K562 (cell line): ENCODE data around the gene RIC8B. TPM values are rescaled to one million over a fixed set of nuclear protein-coding genes. Genes with fewer than 3 reads are reported as not detected.

Experiments used
- ATAC-seq: fragments of 200-7000 bp; cut with Tn5 transposase; 3 replicates; pipeline ENCODE4 v1.9.1; 2020; ENCODE audit warnings: moderate library complexity
- BruUV-seq: library from RNA; stranded (reverse); fragments of 400-500 nt; replicated peaks from 2 replicates; lab custom pipeline; 2021; lab: Mats Ljungman, UMichigan
- CTCF ChIA-PET: fragments of 300-600 bp; formaldehyde crosslinking; extraction: SDS; loops from one replicate; lab custom pipeline; 2021; ENCODE audit warnings: low intra/inter-chr PET ratio; lab: Yijun Ruan, JAX
- POLR2A ChIA-PET: fragments of 300-600, 350-650 bp; sonication (Branson Sonifier 250); formaldehyde crosslinking; extraction: SDS; loops from one replicate; lab custom pipeline; 2021; ENCODE audit warnings: antibody characterized with exemption, inconsistent platforms; lab: Yijun Ruan, JAX
- DNase-seq, 4 experiments: peaks; one replicate each; pipeline versions ENCODE4 v3.0.0 to v3.0.0-alpha.2; 2011 to 2018; ENCODE audit warnings: low spot score in 3 of 4, mixed read lengths in 3 of 4; ENCODE audit errors: extremely low read depth in 1 of 4
- FAIRE-seq: peaks from 2 replicates; lab custom pipeline; 2011; peaks lifted over from hg19 to GRCh38; lab: Jason Lieb, UNC
- H2AFZ ChIP-seq: 2 replicates; pipeline ENCODE4 v1.6.0; 2011; ENCODE audit warnings: low read depth, low read length, control low read depth, inconsistent platforms
- H3K27ac ChIP-seq: fragments of 200-600 bp; 3 replicates; pipeline ENCODE4 v1.8.0; 2011; ENCODE audit warnings: low read depth, mild to moderate bottlenecking, control low read depth, inconsistent platforms, low read length, moderate library complexity, mixed read lengths; ENCODE audit errors: extremely low read depth
- H3K27me3 ChIP-seq, 2 experiments: fragments of 300-600 bp in 1 of 2; 2 replicates in 1 of 2; 3 replicates in 1 of 2; pipeline versions ENCODE4 v1.6.0 to v1.8.0; 2011; ENCODE audit warnings: inconsistent platforms in 2 of 2, low read length in 2 of 2, mild to moderate bottlenecking in 1 of 2, mixed read lengths in 1 of 2, moderate library complexity in 1 of 2; ENCODE audit not compliant: control insufficient read depth in 2 of 2, insufficient read depth in 2 of 2
- H3K36me3 ChIP-seq: fragments of 300-600 bp; 3 replicates; pipeline ENCODE4 v1.8.0; 2011; ENCODE audit warnings: mild to moderate bottlenecking, low read length, inconsistent platforms; ENCODE audit not compliant: control insufficient read depth, insufficient read depth
- H3K4me1 ChIP-seq, 2 experiments: fragments of 200-600 bp in 1 of 2; replicated peaks in 1 of 2; 2 replicates in 1 of 2; 3 replicates in 1 of 2; pipeline versions ENCODE4 v1.5.1 to v1.8.0; 2011; ENCODE audit warnings: inconsistent platforms in 2 of 2, low read length in 2 of 2, mild to moderate bottlenecking in 1 of 2, mixed read lengths in 1 of 2, moderate library complexity in 1 of 2; ENCODE audit not compliant: control insufficient read depth in 2 of 2, insufficient read depth in 2 of 2
- H3K4me2 ChIP-seq: 2 replicates; pipeline ENCODE4 v1.6.1; 2011; ENCODE audit warnings: low read length, control low read depth, inconsistent platforms, mixed read lengths; ENCODE audit not compliant: insufficient read depth
- H3K4me3 ChIP-seq: fragments of 200-600 bp; sonication (generic), shearing (Covaris generic); 2 replicates; pipeline ENCODE4 v1.5.1; 2016; ENCODE audit warnings: control low read depth, inconsistent platforms
- H3K79me2 ChIP-seq: fragments of 200-600 bp; 3 replicates; pipeline ENCODE4 v1.8.0; 2011; ENCODE audit warnings: low read length, inconsistent platforms; ENCODE audit not compliant: control insufficient read depth, insufficient read depth
- H3K9ac ChIP-seq, 2 experiments: 2 replicates each; pipeline versions ENCODE4 v1.6.0 to v1.6.1; 2011; ENCODE audit warnings: low read depth in 2 of 2, low read length in 2 of 2, control low read depth in 1 of 2, inconsistent platforms in 1 of 2, mild to moderate bottlenecking in 1 of 2, mixed read lengths in 1 of 2; ENCODE audit not compliant: insufficient read depth in 1 of 2
- H3K9me1 ChIP-seq: one replicate; pipeline ENCODE4 v1.6.0; 2011; ENCODE audit warnings: inconsistent platforms, mild to moderate bottlenecking, low read length, moderate library complexity; ENCODE audit not compliant: control insufficient read depth, insufficient read depth
- H3K9me3 ChIP-seq: replicated peaks from 2 replicates; pipeline ENCODE4 v1.5.1; 2011; ENCODE audit warnings: low read depth, low read length, inconsistent platforms; ENCODE audit not compliant: control insufficient read depth, insufficient read depth
- H4K20me1 ChIP-seq: replicated peaks from 2 replicates; pipeline ENCODE4 v1.6.1; 2011; ENCODE audit warnings: low read length, inconsistent platforms, mixed read lengths; ENCODE audit not compliant: control insufficient read depth, insufficient read depth
- CTCF ChIP-seq, 3 experiments: IDR thresholded peaks in 2 of 3; conservative IDR thresholded peaks in 1 of 3; 2 replicates each; pipeline ENCODE4 v1.5.1; 2011 to 2012; ENCODE audit warnings: low read length in 3 of 3, mild to moderate bottlenecking in 3 of 3, control low read depth in 2 of 3, improper control_type of control experiment in 1 of 3, inconsistent platforms in 1 of 3, low read depth in 1 of 3, mixed read lengths in 1 of 3, moderate library complexity in 1 of 3; ENCODE audit not compliant: insufficient read depth in 2 of 3
- HLTF ChIP-seq: fragments of 450-650 bp; IDR thresholded peaks from 2 replicates; pipeline ENCODE4 v1.6.1; 2016
- KLF10 ChIP-seq: fragments of 250-450 bp; sonication (Bioruptor Pico); IDR thresholded peaks from 2 replicates; pipeline ENCODE4 v1.6.1; 2021; ENCODE audit warnings: matching md5 sums
- MYBL2 ChIP-seq, 2 experiments: fragments of 450-650 bp in 1 of 2; sonication (generic) in 1 of 2; formaldehyde crosslinking in 1 of 2; IDR thresholded peaks; 2 replicates each; pipeline versions ENCODE4 v1.6.1 to v1.8.1; 2017 to 2022; ENCODE audit warnings: borderline replicate concordance in 1 of 2, inconsistent platforms in 1 of 2, low read depth in 1 of 2, mild to moderate bottlenecking in 1 of 2, missing genetic modification reagents in 1 of 2, moderate library complexity in 1 of 2
- NCOA6 ChIP-seq: fragments of 450-650 bp; IDR thresholded peaks from 2 replicates; pipeline ENCODE4 v1.6.1; 2017; ENCODE audit warnings: mild to moderate bottlenecking
- RAD21 ChIP-seq, 2 experiments: fragments of 250-450 bp in 1 of 2; fragments of 450-650 bp in 1 of 2; sonication (Bioruptor Pico) in 1 of 2; formaldehyde crosslinking in 1 of 2; IDR thresholded peaks in 1 of 2; conservative IDR thresholded peaks in 1 of 2; 2 replicates each; pipeline versions ENCODE4 v1.4.0 to v1.8.0; 2020 to 2022; ENCODE audit warnings: mild to moderate bottlenecking in 2 of 2, moderate library complexity in 1 of 2
- RFX1 ChIP-seq: fragments of 450-650 bp; IDR thresholded peaks from 2 replicates; pipeline ENCODE4 v1.6.1; 2016; ENCODE audit warnings: mild to moderate bottlenecking, moderate library complexity
- TAL1 ChIP-seq: fragments of 450-650 bp; IDR thresholded peaks from 2 replicates; pipeline ENCODE4 v1.6.1; 2016; ENCODE audit warnings: mild to moderate bottlenecking
- ZBTB11 ChIP-seq, 3 experiments: fragments of 200-800 bp in 1 of 3; fragments of 250-450 bp in 1 of 3; fragments of 450-650 bp in 1 of 3; sonication (Bioruptor Pico) in 1 of 3; sonication (Bioruptor generic) in 1 of 3; formaldehyde crosslinking in 1 of 3; IDR thresholded peaks; 2 replicates each; pipeline versions ENCODE4 v1.6.1 to v1.8.0; 2016 to 2022; ENCODE audit warnings: mild to moderate bottlenecking in 2 of 3, missing genetic modification characterization in 2 of 3, missing compliant biosample characterization in 1 of 3, moderate library complexity in 1 of 3
- ZEB2 ChIP-seq: fragments of 450-650 bp; IDR thresholded peaks from 2 replicates; pipeline ENCODE4 v1.6.1; 2016
- ZFP36 ChIP-seq: fragments of 150-350 bp; IDR thresholded peaks from 2 replicates; pipeline ENCODE4 v1.6.1; 2018; ENCODE audit warnings: low read length, low read depth; ENCODE audit not compliant: partially characterized antibody
- ZNF12 ChIP-seq: sonication (generic); formaldehyde crosslinking; IDR thresholded peaks from 2 replicates; pipeline ENCODE4 v1.4.0; 2020; ENCODE audit warnings: mild to moderate bottlenecking, missing genetic modification reagents
- ZNF224 ChIP-seq: sonication (generic); formaldehyde crosslinking; IDR thresholded peaks from 2 replicates; pipeline ENCODE4 v1.8.0; 2022; ENCODE audit warnings: mild to moderate bottlenecking, missing genetic modification reagents
- ZNF408 ChIP-seq: fragments of 250-450 bp; sonication (Bioruptor Pico); IDR thresholded peaks from 2 replicates; pipeline ENCODE4 v1.4.0; 2020; ENCODE audit warnings: low read depth, mild to moderate bottlenecking, moderate library complexity
- WGBS: fragments of 100-300 bp; shearing (Covaris generic); methylation state at CpG from one replicate; pipeline ENCODE4 v1.1.6; 2016; ENCODE audit warnings: low coverage, mixed read lengths; ENCODE audit not compliant: insufficient coverage; ENCODE audit errors: missing lambda C conversion rate; 5-methylcytosine and 5-hydroxymethylcytosine counted together
- in situ Hi-C: fragments of 300-500 bp; cut with MboI; formaldehyde crosslinking; loops from 4 replicates; pipeline ENCODE4 v1.15.0; 2018; ENCODE audit warnings: inconsistent platforms, mixed read lengths
- intact Hi-C: fragments of 100-400 bp; cut with micrococcal nuclease; formaldehyde crosslinking; loops from 2 replicates; pipeline ENCODE4 v1.14.2; 2022
- polyA plus RNA-seq, 8 experiments: library from polyadenylated mRNA; depleted of rRNA in 4 of 8; stranded (reverse) in 5 of 8; unstranded in 3 of 8; fragments of >200 nt; fragmentation: Nextera tagmentation in 2 of 8; fragmentation: Illumina TruSeq in 1 of 8; extraction: Ambion mirVana in 2 of 8; extraction: Trizol in 1 of 8; gene quantifications; 2 replicates each; pipeline versions ENCODE4 v1.2.1 to v1.2.3, GENCODE V29; 2011 to 2014; ENCODE audit warnings: inconsistent platforms in 1 of 8, missing spikeins in 1 of 8
- total RNA-seq, 7 experiments: library from RNA; depleted of rRNA in 6 of 7; stranded (reverse); fragments of >200 nt in 6 of 7; fragmentation: Illumina TruSeq in 2 of 7; extraction: Trizol in 2 of 7; gene quantifications; 2 replicates each; pipeline versions ENCODE4 v1.2.1 to v1.2.3, GENCODE V29; 2011 to 2021; ENCODE audit warnings: low replicate concordance in 1 of 7

RIC8B gene
- total and polyA plus RNA-seq, 9 of the 15 experiments (the other 6 are each of a cell fraction or from before 2014, with no cell fraction given), result 0.92 to 8.1 (median 4.8) TPM

- TF ChIP-seq ZNF408 (CRISPR knock-in tag) (no peak), ZNF12 (CRISPR knock-in tag) (no peak)
Measured at GRCh38 chr12:106896603-106897002, 122.1 kb downstream of the RIC8B start (continued).

- Histone ChIP-seq H4K20me1 (no peaks in the 10 kb centered on the region), H2AFZ (no peak overlapping the region), H3K9ac (no peak overlapping the region), H3K27me3 (peaks cover 21 to 27% of the 10 kb centered on the region in 2 experiments), H3K4me3 (no peak overlapping the region), H3K9me3 (no peaks in the 10 kb centered on the region), H3K9me1 (no peaks in the 10 kb centered on the region), H3K36me3 (no peaks in the 10 kb centered on the region), H3K79me2 (no peaks in the 10 kb centered on the region), H3K4me1 (no peaks in the 10 kb centered on the region; a peak in 1 of 5 replicates), H3K4me2 (no peak overlapping the region), H3K27ac (no peak overlapping the region)
- FAIRE-seq, result no peak
- CTCF ChIA-PET, result no interaction called here
- intact Hi-C loops (no loop called here), in situ Hi-C loops (no loop called here)
- POLR2A ChIA-PET, result interaction anchor here (0.7 kb wide), 1 partner anchor 181 kb away, joined by 3 read pairs; no protein-coding TSS in a partner anchor
- no TSS peak for BruUV-seq
- peak in 1 of 4 experiments; percentile 13 for DNase-seq
- WGBS, result 4% methylated on average over 6 of the region's 6 CpGs
- no peak for TF ChIP-seq ZNF224
- peak in 1 of 2 experiments; percentile 60; a peak in 2 of 4 replicates for TF ChIP-seq RAD21 (CRISPR knock-in tag; conservative IDR thresholded peaks at IDR 0.05 in 1 of 2, IDR thresholded peaks at IDR 0.05 in 1 of 2)
- TF ChIP-seq ZBTB11 (CRISPR knock-in tag; IDR thresholded peaks at IDR 0.05), result no peak
- no peak for TF ChIP-seq ZEB2
- no peak for TF ChIP-seq MYBL2 (IDR thresholded peaks at IDR 0.05; ENCODE audit: low read depth)
- no peak for TF ChIP-seq MYBL2 (CRISPR knock-in tag; IDR thresholded peaks at IDR 0.05; ENCODE audit: borderline replicate concordance)
- TF ChIP-seq HLTF, result no peak
- TF ChIP-seq RFX1, result no peak
- TF ChIP-seq NCOA6, result no peak
- TF ChIP-seq CTCF (IDR thresholded peaks at IDR 0.05 in 2 of 3, conservative IDR thresholded peaks at IDR 0.05 in 1 of 3; ENCODE audit: insufficient read depth in 2 of 3, low read depth in 1 of 3, low read length in 3 of 3), result peak in 2 of 3 experiments; percentile 14 to 24; a peak in 2 of 6 replicates
- TF ChIP-seq KLF10 (CRISPR knock-in tag), result no peak
- TF ChIP-seq TAL1, result no peak
- TF ChIP-seq ZFP36, result no peak
- ATAC-seq, result no peak; the same call in 2 of the 3 replicates
Measured at GRCh38 chr12:106897082-106897481, 122.6 kb downstream of the RIC8B start.
